CD14-positive monocyte (primary cell): ENCODE results near the gene GRIA1. TPM values are rescaled to one million over a fixed set of nuclear protein-coding genes. Genes with fewer than 3 reads are reported as not detected.

Source experiments
- DNase-seq, 3 donors: peaks; one replicate each; pipeline ENCODE4 v3.0.0-alpha.2; 2011 to 2022
- H2AFZ ChIP-seq: 2 replicates; pipeline ENCODE4 v1.6.0; 2012; ENCODE audit warnings: mild to moderate bottlenecking, low read depth, low read length, inconsistent platforms; ENCODE audit not compliant: insufficient read depth, poor library complexity, severe bottlenecking
- H3K27ac ChIP-seq, 2 donors: 1 replicate in 1 of 2; 2 replicates in 1 of 2; pipeline ENCODE4 v1.5.1; 2012 to 2013; ENCODE audit warnings: low read length in 2 of 2, control low read depth in 1 of 2, inconsistent platforms in 1 of 2, low read depth in 1 of 2, mild to moderate bottlenecking in 1 of 2
- H3K27me3 ChIP-seq, 2 donors: one replicate each; pipeline versions ENCODE4 v1.6.0 to v1.6.1; 2011 to 2013; ENCODE audit warnings: low read length in 2 of 2; ENCODE audit not compliant: control insufficient read depth in 2 of 2, insufficient read depth in 2 of 2
- H3K36me3 ChIP-seq, 2 donors: replicated peaks in 1 of 2; 1 replicate in 1 of 2; 2 replicates in 1 of 2; pipeline versions ENCODE4 v1.5.1 to v1.6.1; 2012 to 2013; ENCODE audit warnings: low read length in 2 of 2, control low read depth in 1 of 2, inconsistent platforms in 1 of 2, mild to moderate bottlenecking in 1 of 2; ENCODE audit not compliant: insufficient read depth in 2 of 2, control insufficient read depth in 1 of 2
- H3K4me1 ChIP-seq, 2 donors: 1 replicate in 1 of 2; 2 replicates in 1 of 2; pipeline versions ENCODE4 v1.5.1 to v1.6.1; 2012 to 2013; ENCODE audit warnings: low read length in 2 of 2, control low read depth in 1 of 2, inconsistent platforms in 1 of 2, mild to moderate bottlenecking in 1 of 2, moderate library complexity in 1 of 2; ENCODE audit not compliant: insufficient read depth in 2 of 2, control insufficient read depth in 1 of 2
- H3K4me2 ChIP-seq: replicated peaks from 2 replicates; pipeline ENCODE3; 2012; ENCODE audit warnings: low read length, moderate library complexity, mild to moderate bottlenecking; ENCODE audit not compliant: poor library complexity, severe bottlenecking; ENCODE audit errors: extremely low read depth
- H3K4me3 ChIP-seq, 3 experiments: fragments of 200-600 bp in 1 of 3; sonication (generic) in 1 of 3; replicated peaks in 1 of 3; 1 replicate in 2 of 3; 2 replicates in 1 of 3; pipeline ENCODE4 v1.5.1; 2011 to 2013; ENCODE audit warnings: low read length in 3 of 3, mild to moderate bottlenecking in 3 of 3, control low read depth in 2 of 3, low read depth in 2 of 3, inconsistent platforms in 1 of 3, moderate library complexity in 1 of 3
- H3K79me2 ChIP-seq: 2 replicates; pipeline ENCODE4 v1.6.0; 2012; ENCODE audit warnings: mild to moderate bottlenecking, control low read depth, inconsistent platforms, low read length, moderate library complexity; ENCODE audit not compliant: insufficient read depth
- H3K9ac ChIP-seq: 2 replicates; pipeline ENCODE4 v1.6.0; 2017; ENCODE audit warnings: low read length, mild to moderate bottlenecking; ENCODE audit not compliant: insufficient read depth, poor library complexity, severe bottlenecking
- H3K9me3 ChIP-seq, 2 donors: replicated peaks in 1 of 2; 1 replicate in 1 of 2; 2 replicates in 1 of 2; pipeline versions ENCODE4 v1.5.1 to v1.6.1; 2012 to 2013; ENCODE audit warnings: low read length in 2 of 2, control low read depth in 1 of 2; ENCODE audit not compliant: control insufficient read depth in 1 of 2, insufficient read depth in 1 of 2
- H4K20me1 ChIP-seq: 2 replicates; pipeline ENCODE4 v1.6.0; 2012; ENCODE audit warnings: mild to moderate bottlenecking, low read length, control low read depth, moderate library complexity; ENCODE audit not compliant: insufficient read depth
- H3K27ac Mint-ChIP-seq, 7 donors: one replicate each; pipeline ENCODE4 v1.8.0; 2020; ENCODE audit warnings: mild to moderate bottlenecking in 7 of 7, mixed read lengths in 7 of 7, moderate library complexity in 6 of 7, inconsistent platforms in 2 of 7
- H3K27me3 Mint-ChIP-seq, 3 donors: one replicate each; pipeline ENCODE4 v1.8.0; 2021 to 2022; ENCODE audit warnings: low read depth in 3 of 3, mild to moderate bottlenecking in 3 of 3, mixed read lengths in 3 of 3, moderate library complexity in 3 of 3, inconsistent platforms in 1 of 3
- H3K36me3 Mint-ChIP-seq, 2 donors: one replicate each; pipeline ENCODE4 v1.8.0; 2020; ENCODE audit warnings: mixed read lengths in 2 of 2, inconsistent platforms in 1 of 2, mild to moderate bottlenecking in 1 of 2
- H3K4me1 Mint-ChIP-seq: one replicate; pipeline ENCODE4 v1.8.0; 2020; ENCODE audit warnings: mild to moderate bottlenecking, mixed read lengths
- H3K4me3 Mint-ChIP-seq, 2 donors: one replicate each; pipeline ENCODE4 v1.8.0; 2020; ENCODE audit warnings: mild to moderate bottlenecking in 2 of 2, mixed read lengths in 2 of 2, moderate library complexity in 1 of 2
- H3K9me3 Mint-ChIP-seq, 7 donors: one replicate each; pipeline ENCODE4 v1.8.0; 2020 to 2022; ENCODE audit warnings: mixed read lengths in 7 of 7, mild to moderate bottlenecking in 6 of 7, moderate library complexity in 6 of 7, inconsistent platforms in 2 of 7
- CTCF ChIP-seq: fragments of 200-600 bp; IDR thresholded peaks from one replicate; pipeline ENCODE4 v1.8.0; 2022; ENCODE audit warnings: antibody characterized with exemption, mild to moderate bottlenecking
- WGBS: methylation state at CpG from one replicate; pipeline ENCODE4 v1.1.5; 2013; ENCODE audit warnings: missing lambda C conversion rate; ENCODE audit not compliant: insufficient coverage; 5-methylcytosine and 5-hydroxymethylcytosine counted together
- intact Hi-C, 2 donors: fragments of 100-400 bp; cut with micrococcal nuclease; formaldehyde crosslinking; loops; one replicate each; pipeline versions ENCODE4 v1.15.0 to v1.15.1; 2023
- polyA plus RNA-seq, 3 donors: library from polyadenylated mRNA; depleted of rRNA in 1 of 3; unstranded in 2 of 3; stranded (reverse) in 1 of 3; fragments of 300-500 nt in 2 of 3; fragments of >200 nt in 1 of 3; fragmentation: Illumina TruSeq in 2 of 3; gene quantifications; 1 replicate in 2 of 3; 2 replicates in 1 of 3; pipeline ENCODE4 v1.2.3, GENCODE V29; 2012 to 2021

The GRIA1 gene
- polyA plus RNA-seq, 3 donors, result not detected

- no peaks in the 10 kb centered on the region for H3K9me3 ChIP-seq
- H3K4me2 ChIP-seq, result no peak overlapping the region
- no peak for TF ChIP-seq CTCF
- H3K9me3 Mint-ChIP-seq, result peaks cover 0 to 3% (median 1%) of the 10 kb centered on the region in 7 donors
- H4K20me1 ChIP-seq, result no peaks in the 10 kb centered on the region
- no peak overlapping the region for H3K27ac ChIP-seq
- no peaks in the 10 kb centered on the region for H3K79me2 ChIP-seq
- peaks cover 3 to 11% (median 10%) of the 10 kb centered on the region in 3 donors for H3K27me3 Mint-ChIP-seq
- no peak overlapping the region for H2AFZ ChIP-seq
- WGBS, result no CpG with 5 or more reads among the region's 2 CpGs
- no peaks in the 10 kb centered on the region for H3K36me3 Mint-ChIP-seq
- H3K36me3 ChIP-seq, result no peaks in the 10 kb centered on the region
- H3K27ac Mint-ChIP-seq, result no peak overlapping the region
- intact Hi-C loops, result no loop called here
- no peak overlapping the region for H3K4me3 ChIP-seq
- H3K4me1 Mint-ChIP-seq, result no peaks in the 10 kb centered on the region
- no peak overlapping the region for H3K4me3 Mint-ChIP-seq
- no peak overlapping the region for H3K9ac ChIP-seq
- no peaks in the 10 kb centered on the region for H3K4me1 ChIP-seq
- no peak for DNase-seq
- H3K27me3 ChIP-seq, result peaks cover 7% of the 10 kb centered on the region in 2 donors
Observed at GRCh38 chr5:153485641-153486040, 4.8 kb upstream of the GRIA1 start.

GRCh38 chr5:153486771-153487170, 3.7 kb upstream of the GRIA1 start:
- no peak overlapping the region for H3K27ac ChIP-seq
- no peak for TF ChIP-seq CTCF
- H3K9me3 ChIP-seq, result no peaks in the 10 kb centered on the region
- H3K4me2 ChIP-seq, result no peak overlapping the region
- H3K4me1 ChIP-seq, result no peaks in the 10 kb centered on the region
- H3K36me3 ChIP-seq, result no peaks in the 10 kb centered on the region
- no peak overlapping the region for H3K9ac ChIP-seq
- WGBS, result 80% methylated on average over 1 of the region's 2 CpGs
- Mint-ChIP-seq H3K27ac (no peak overlapping the region), H3K4me1 (no peaks in the 10 kb centered on the region), H3K36me3 (no peaks in the 10 kb centered on the region), H3K4me3 (no peak overlapping the region), H3K9me3 (peaks cover 0 to 2% (median 0%) of the 10 kb centered on the region in 7 donors), H3K27me3 (peaks cover 11 to 20% (median 18%) of the 10 kb centered on the region in 3 donors)
- intact Hi-C loops, result no loop called here
- H4K20me1 ChIP-seq, result no peaks in the 10 kb centered on the region
- DNase-seq, result no peak
- peaks cover 12 to 18% of the 10 kb centered on the region in 2 donors for H3K27me3 ChIP-seq
- H3K79me2 ChIP-seq, result no peaks in the 10 kb centered on the region
- no peak overlapping the region for H3K4me3 ChIP-seq
- H2AFZ ChIP-seq, result no peak overlapping the region
